HepG2 (cell line): ENCODE data around the gene AQP10. TPM values are rescaled to one million over a fixed set of nuclear protein-coding genes. Genes with fewer than 3 reads are reported as not detected.

ENCODE experiments used
- ARID4A ChIP-seq: sonication (generic); formaldehyde crosslinking; IDR thresholded peaks from 2 replicates; pipeline ENCODE4 v1.5.0; 2020; ENCODE audit warnings: mild to moderate bottlenecking, missing genetic modification reagents, borderline replicate concordance
- CCAR2 ChIP-seq: fragments of 200-400 bp; formaldehyde crosslinking; optimal IDR thresholded peaks from 2 replicates; pipeline ENCODE3; 2018; ENCODE audit warnings: low read depth, mild to moderate bottlenecking, low read length, moderate library complexity
- ELF3 ChIP-seq: IDR thresholded peaks from 2 replicates; pipeline ENCODE4 v1.6.1; 2016; ENCODE audit warnings: missing genetic modification reagents, missing compliant biosample characterization
- ELF4 ChIP-seq: sonication (generic); formaldehyde crosslinking; IDR thresholded peaks from 2 replicates; pipeline ENCODE4 v1.5.0; 2020; ENCODE audit warnings: missing genetic modification reagents, mild to moderate bottlenecking, moderate library complexity, borderline replicate concordance
- FOSL2 ChIP-seq: sonication (generic); formaldehyde crosslinking; IDR thresholded peaks from 2 replicates; pipeline ENCODE4 v1.4.0; 2020; ENCODE audit warnings: missing genetic modification reagents
- HOXD1 ChIP-seq: sonication (generic); formaldehyde crosslinking; IDR thresholded peaks from 2 replicates; pipeline ENCODE4 v1.5.0; 2020; ENCODE audit warnings: missing genetic modification reagents
- JARID2 ChIP-seq: sonication (generic); formaldehyde crosslinking; IDR thresholded peaks from 2 replicates; pipeline ENCODE4 v1.8.1; 2023; ENCODE audit warnings: missing genetic modification reagents, inconsistent platforms; ENCODE audit not compliant: insufficient replicate concordance
- MTA3 ChIP-seq: sonication (generic); formaldehyde crosslinking; IDR thresholded peaks from 2 replicates; pipeline ENCODE4 v1.4.0; 2020; ENCODE audit warnings: missing genetic modification reagents
- NAIF1 ChIP-seq: sonication (generic); formaldehyde crosslinking; IDR thresholded peaks from 2 replicates; pipeline ENCODE4 v1.5.0; 2020; ENCODE audit warnings: mild to moderate bottlenecking, missing genetic modification reagents, borderline replicate concordance
- NFYB ChIP-seq: sonication (generic); formaldehyde crosslinking; IDR thresholded peaks from 2 replicates; pipeline ENCODE4 v1.4.0; 2020; ENCODE audit warnings: missing genetic modification reagents
- POLR2AphosphoS5 ChIP-seq: IDR thresholded peaks from 2 replicates; pipeline ENCODE4 v1.6.1; 2012; ENCODE audit warnings: low read depth, low read length
- SETDB1 ChIP-seq: sonication (generic); formaldehyde crosslinking; IDR thresholded peaks from 2 replicates; pipeline ENCODE4 v1.5.1; 2020; ENCODE audit warnings: missing genetic modification reagents, mild to moderate bottlenecking, borderline replicate concordance
- SMYD3 ChIP-seq: sonication (generic); formaldehyde crosslinking; IDR thresholded peaks from 2 replicates; pipeline ENCODE4 v1.8.1; 2023; ENCODE audit warnings: mild to moderate bottlenecking, missing genetic modification reagents
- UBTF ChIP-seq: sonication (generic); formaldehyde crosslinking; IDR thresholded peaks from 2 replicates; pipeline ENCODE4 v1.4.0; 2020; ENCODE audit warnings: mild to moderate bottlenecking, missing genetic modification reagents
- ZMAT3 ChIP-seq: sonication (generic); formaldehyde crosslinking; conservative IDR thresholded peaks from 2 replicates; pipeline ENCODE4 v1.7.0; 2021; ENCODE audit warnings: missing genetic modification reagents
- ZNF232 ChIP-seq: sonication (generic); formaldehyde crosslinking; IDR thresholded peaks from 2 replicates; pipeline ENCODE4 v1.4.0; 2020; ENCODE audit warnings: missing genetic modification reagents, borderline replicate concordance
- ZNF275 ChIP-seq: sonication (generic); formaldehyde crosslinking; IDR thresholded peaks from 2 replicates; pipeline ENCODE4 v1.8.0; 2022; ENCODE audit warnings: missing genetic modification reagents, mild to moderate bottlenecking, inconsistent platforms, borderline replicate concordance
- ZNF543 ChIP-seq: sonication (generic); formaldehyde crosslinking; IDR thresholded peaks from 2 replicates; pipeline ENCODE4 v1.4.0; 2020; ENCODE audit warnings: mild to moderate bottlenecking, missing genetic modification reagents
- ZNF768 ChIP-seq: sonication (generic); formaldehyde crosslinking; IDR thresholded peaks from 2 replicates; pipeline ENCODE4 v1.4.0; 2020; ENCODE audit warnings: missing genetic modification reagents
- polyA plus RNA-seq, 8 experiments: library from polyadenylated mRNA; depleted of rRNA in 3 of 8; stranded (reverse) in 7 of 8; unstranded in 1 of 8; fragments of >200 nt; fragmentation: Illumina TruSeq in 4 of 8; extraction: Trizol in 4 of 8; gene quantifications; 2 replicates each; pipeline versions ENCODE4 v1.2.1 to v1.2.3, GENCODE V29; 2011 to 2016; ENCODE audit warnings: low read depth in 4 of 8, missing spikeins in 1 of 8, mixed read lengths in 1 of 8; ENCODE audit not compliant: insufficient read depth in 1 of 8
- total RNA-seq, 5 experiments: library from RNA; depleted of rRNA; stranded (reverse); fragments of >200 nt; fragmentation: Illumina TruSeq; extraction: Trizol; gene quantifications; 2 replicates each; pipeline ENCODE4 v1.2.3, GENCODE V29; 2016; ENCODE audit warnings: low read depth in 1 of 5
- TF ChIP-seq, protein P1 (sequence below): sonication (generic); formaldehyde crosslinking; IDR thresholded peaks from 2 replicates; pipeline ENCODE4 v1.5.0; 2020; ENCODE audit warnings: missing genetic modification reagents

The AQP10 gene
- total and polyA plus RNA-seq, 2 of the 13 experiments (the other 11 are each of a cell fraction or from before 2014, with no cell fraction given), result 0.30 TPM; not detected in 1

GRCh38 chr1:154325583-154326545 lies 5.0 kb downstream of the AQP10 start (continued):
- TF ChIP-seq ARID4A (CRISPR knock-in tag) (peak; percentile 51; the same call in 1 of the 2 replicates), NFYB (CRISPR knock-in tag) (no peak), ZNF543 (CRISPR knock-in tag) (no peak), ELF4 (CRISPR knock-in tag) (no peak), MTA3 (CRISPR knock-in tag) (no peak), ZMAT3 (CRISPR knock-in tag) (no peak), CCAR2 (no peak), UBTF (CRISPR knock-in tag) (peak; percentile 46), SETDB1 (CRISPR knock-in tag) (no peak), JARID2 (no peak), ZNF768 (no peak), POLR2AphosphoS5 (no peak), ZNF275 (CRISPR knock-in tag) (0 out of 2 replicates have a peak, but pooled peaks have one; percentile 44), FOSL2 (CRISPR knock-in tag) (no peak), SMYD3 (CRISPR knock-in tag) (no peak), ZNF232 (CRISPR knock-in tag) (no peak), NAIF1 (no peak), ELF3 (CRISPR knock-in tag) (no peak; the same call in 1 of the 2 replicates), HOXD1 (CRISPR knock-in tag) (no peak)
- TF ChIP-seq, protein P1, sequence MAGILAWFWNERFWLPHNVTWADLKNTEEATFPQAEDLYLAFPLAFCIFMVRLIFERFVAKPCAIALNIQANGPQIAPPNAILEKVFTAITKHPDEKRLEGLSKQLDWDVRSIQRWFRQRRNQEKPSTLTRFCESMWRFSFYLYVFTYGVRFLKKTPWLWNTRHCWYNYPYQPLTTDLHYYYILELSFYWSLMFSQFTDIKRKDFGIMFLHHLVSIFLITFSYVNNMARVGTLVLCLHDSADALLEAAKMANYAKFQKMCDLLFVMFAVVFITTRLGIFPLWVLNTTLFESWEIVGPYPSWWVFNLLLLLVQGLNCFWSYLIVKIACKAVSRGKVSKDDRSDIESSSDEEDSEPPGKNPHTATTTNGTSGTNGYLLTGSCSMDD, result no peak
